Hematopoietic multipotent progenitor cell treated with erythropoietin and hydrocortisone succinate and interleukin-3 and kit ligand, for 8 days (in vitro differentiated cells): ENCODE data around the gene CLRN3.
A peak's percentile ranks its signal among the peaks of the same experiment; 100 is the strongest.

ENCODE experiments used
- DNase-seq: peaks from one replicate; pipeline ENCODE4 v3.0.0-alpha.2; 2015

The CLRN3 gene

DNA sequence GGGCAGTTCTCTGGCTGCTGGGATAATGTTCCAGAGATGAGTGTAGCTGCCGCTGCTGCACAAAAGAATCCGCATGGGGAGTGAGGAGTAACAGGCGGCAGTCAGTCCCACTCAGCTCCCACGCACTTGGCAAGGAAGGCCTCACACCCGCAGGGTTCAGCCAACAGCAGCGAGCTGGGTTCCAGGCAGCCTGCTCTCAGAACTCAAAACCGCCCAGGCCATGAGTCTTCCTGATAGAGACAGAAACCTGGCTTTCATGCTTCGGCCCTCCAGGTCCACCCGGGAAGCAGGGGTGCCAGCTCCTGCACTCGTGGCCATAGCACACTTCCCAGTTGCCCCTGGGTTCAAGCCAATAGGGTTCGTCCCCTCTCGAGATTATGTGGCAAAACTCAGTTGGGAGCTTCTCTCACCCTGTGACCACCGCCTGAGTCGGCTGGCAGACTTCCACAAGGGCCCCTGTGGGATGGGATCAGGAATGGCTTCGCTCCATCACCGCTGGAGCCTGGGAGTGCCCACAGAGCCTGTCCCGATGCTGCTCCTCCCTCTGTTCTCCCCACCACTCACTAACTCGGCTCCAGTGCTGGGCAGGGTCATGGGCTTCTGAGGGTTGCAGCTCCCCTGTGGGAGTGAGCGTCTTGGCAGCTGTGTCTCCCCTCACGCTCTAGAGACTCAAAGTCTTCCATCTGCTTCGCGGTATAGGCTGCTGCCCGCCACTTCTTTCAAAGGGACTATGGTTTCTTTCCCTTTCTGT is 20.6 kb downstream of the CLRN3 start:
- DNase-seq, result no peak

DNA sequence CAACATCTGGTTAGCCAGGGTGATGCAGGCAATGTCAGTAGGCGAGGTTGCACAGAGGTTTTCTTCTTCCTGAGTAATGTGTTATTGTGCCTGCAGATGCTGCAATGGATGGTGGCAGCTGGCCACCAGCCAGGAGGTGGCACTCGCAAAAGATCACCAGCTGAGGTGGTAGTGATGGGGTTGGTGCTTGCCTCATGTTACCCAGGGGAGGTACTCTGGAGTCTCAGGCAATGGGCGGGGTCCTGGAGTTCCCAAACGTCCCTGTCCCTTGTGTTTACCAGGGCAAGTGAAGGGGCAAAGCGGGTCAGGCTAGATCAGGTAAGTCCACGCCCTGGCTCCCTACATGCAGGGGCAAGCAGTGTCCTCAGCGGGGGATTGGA is 21.1 kb downstream of the CLRN3 start:
- DNase-seq, result no peak

DNA sequence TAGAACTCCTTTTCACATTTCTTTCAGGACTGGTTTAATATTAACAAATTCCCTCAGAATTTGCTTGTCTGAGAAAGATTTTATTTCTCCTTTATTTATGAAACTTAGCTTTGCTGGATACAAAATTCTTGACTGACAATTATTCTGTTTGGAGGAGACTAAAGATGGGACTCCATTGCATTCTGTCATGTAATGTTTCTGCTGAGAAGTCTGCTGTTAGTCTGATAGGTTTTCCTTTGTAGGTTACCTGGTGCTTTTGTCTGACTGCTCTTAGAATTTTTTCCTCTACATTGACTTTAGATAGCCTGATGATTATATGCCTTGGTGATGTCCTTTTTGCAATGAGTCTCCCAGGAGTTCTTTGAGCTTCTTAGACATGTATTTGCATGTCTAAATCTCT is 23.4 kb downstream of the CLRN3 start:
- DNase-seq, result no peak

DNA sequence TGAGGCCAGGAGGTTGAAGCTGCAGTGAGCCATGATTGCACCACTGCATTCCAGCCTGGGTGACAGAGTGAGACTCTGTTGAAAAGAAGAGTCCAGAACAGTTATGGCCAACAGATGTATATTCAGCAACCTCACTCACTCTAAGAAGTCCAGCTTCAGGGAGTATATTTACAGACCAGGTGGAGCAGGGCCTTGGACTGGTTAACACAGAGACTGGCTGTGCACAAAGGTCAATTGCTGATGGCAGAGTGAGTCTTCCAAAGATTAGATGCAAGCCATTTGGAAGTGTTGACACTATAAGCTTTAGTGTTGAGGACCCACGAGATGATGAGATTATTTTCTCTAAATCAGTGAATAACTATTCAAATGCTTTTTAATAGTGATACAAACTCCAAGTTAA is 24.9 kb downstream of the CLRN3 start:
- DNase-seq, result no peak

DNA sequence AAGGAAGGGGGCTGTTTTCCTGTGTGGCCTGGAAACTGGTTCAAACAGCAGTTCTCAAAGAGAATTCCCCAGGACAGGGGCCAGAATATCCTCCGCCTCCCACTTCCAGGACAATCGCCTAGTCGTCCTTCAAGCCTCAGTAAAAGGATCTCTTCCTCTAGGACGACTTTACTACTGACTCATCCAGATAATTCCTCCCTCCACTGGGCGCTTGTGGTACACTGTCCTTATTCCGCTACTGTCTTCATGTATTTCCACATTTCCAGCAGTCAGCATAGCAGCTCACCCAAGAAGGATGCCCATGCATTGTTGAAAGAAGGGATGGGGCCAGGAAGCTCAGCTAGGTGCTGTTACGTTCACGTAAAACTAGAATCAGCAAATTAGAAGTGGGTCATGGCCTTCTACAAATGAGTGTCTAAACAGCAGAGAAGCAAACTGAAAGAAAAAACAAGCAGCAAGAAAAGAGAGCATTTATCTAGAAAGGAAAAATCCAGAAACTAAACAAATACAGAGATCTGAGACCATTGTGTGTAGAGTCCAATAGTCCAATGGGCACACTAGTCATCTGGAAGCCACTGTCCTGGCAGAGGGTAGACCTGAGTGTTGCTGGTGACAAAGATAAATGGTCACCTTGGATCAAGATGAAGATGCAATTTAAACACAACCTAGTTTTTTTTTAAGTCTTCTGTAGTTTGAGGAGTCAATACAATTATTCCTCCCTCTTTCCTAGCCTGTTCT is 26.3 kb downstream of the CLRN3 start:
- no peak for DNase-seq

DNA sequence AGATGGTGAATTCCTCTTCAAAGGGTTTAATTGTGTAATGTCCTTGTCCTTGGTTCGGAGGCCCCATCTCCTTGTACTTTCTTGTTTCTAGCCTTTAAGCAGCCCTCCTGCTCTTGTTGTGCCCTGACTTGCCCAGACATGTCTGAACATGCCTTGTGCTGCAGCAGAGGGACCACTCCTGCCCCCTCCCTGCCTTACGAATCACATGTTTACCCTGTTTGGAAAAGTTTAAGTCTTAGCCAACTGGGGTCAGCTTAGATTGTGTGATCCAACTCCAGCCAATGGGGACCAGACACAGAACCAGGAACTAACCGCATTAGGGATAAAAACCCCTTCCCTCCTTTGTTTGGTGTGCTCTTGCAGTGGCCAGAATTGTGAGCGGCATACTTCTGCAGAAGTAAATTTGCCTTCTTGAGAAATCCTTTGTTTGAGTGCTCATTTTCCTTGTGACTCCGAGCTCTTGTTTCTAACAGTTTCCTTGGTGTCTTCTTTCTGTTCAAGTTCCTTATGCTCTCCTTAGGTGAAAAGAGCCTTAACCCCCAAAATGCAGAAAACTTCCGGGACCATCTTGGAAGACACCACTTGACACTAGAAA is 29.4 kb downstream of the CLRN3 start:
- DNase-seq, result no peak

DNA sequence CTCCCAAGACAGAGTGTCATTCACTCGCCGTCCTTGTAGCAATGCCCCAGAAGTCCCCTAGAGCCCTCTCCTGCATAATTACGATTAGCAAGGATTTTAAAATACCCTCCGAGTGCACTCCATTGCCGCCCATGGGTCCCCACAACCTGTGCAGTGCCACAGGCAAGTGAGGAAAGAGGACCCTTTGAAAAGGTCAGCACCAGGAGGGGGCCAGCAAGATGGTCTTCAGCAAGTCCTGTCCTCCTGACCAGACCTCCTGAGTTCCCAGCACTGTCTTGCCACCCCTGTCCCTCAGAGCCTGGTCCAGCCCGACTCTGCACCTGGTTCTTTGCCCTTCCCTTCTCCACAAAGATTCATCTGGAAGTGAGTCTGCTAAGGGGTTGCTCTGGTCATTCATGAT is 32.1 kb downstream of the CLRN3 start:
- DNase-seq, result no peak

DNA sequence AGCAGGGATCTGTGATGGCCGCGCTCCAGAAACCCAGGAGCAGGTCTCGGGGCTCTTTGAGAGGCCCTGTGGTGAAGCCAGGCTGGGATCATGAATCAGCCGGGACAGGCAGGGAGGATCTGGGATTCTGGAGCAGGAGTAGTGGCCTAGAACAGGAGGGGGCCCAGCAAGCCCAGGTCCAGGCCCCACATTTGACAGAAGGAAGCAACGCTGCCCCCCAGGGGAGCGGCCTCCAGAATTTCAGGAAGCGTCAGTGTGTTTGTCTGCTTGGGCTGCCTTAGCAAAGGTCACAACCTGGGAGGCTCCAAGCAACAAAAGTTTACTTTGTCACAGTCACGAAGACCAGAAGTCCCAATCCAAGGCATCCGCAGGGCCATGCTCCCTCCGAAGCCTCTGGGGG is 36.8 kb downstream of the CLRN3 start:
- no peak for DNase-seq

DNA sequence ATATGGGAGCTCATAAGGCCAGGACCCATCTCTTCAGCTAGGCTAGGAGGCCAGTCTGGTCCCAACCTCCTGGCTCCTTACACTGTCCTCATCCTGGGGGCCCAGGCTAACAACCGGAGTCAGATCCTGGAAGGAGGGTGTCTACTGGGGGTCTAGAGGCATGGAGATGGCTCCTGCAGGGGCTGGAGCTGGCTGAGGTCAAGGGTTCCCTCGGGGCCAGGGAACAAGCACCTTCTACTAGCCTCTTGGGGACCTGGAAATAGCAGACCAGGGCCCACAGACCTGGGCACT is 37.2 kb downstream of the CLRN3 start:
- DNase-seq, result no peak

DNA sequence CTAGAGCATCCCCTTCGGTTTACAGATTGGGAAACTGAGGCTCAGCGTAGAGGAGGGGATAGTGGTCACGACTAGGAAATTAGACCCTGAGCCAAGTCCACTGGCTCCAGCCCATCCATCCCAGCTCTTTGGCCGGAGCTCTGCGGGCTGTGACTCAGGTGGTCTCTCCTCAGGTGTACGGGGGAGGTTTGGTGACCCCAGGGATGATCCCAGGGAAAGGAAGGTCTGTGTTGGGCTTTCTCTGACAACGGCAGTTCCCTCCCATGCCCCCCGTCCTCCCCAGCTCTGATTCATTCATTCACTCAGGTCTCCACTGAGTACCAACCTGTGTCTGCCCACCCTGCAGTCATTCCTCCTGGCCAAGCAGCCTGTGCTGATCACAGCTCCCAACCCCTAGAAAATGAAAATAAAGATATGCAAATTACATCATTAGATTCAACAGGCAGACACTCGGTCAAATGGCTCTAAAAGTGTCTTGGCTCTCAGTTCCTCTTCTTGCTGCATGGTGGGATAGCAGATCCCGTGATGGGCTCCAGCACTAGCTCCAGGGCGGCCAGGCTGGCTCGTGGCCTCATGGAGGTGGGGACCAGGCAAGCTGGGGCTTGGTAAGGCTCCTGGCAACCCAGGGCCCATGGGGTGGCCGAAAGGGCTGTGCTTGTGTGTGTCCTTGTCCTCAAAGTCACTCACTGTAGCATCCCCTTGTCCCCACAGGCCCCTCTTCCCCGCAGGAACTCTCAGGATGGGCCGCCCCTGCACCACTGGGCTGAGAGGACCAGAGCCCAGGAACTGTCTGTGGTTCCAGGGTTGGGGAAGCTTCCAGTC is 37.8 kb downstream of the CLRN3 start:
- no peak for DNase-seq

DNA sequence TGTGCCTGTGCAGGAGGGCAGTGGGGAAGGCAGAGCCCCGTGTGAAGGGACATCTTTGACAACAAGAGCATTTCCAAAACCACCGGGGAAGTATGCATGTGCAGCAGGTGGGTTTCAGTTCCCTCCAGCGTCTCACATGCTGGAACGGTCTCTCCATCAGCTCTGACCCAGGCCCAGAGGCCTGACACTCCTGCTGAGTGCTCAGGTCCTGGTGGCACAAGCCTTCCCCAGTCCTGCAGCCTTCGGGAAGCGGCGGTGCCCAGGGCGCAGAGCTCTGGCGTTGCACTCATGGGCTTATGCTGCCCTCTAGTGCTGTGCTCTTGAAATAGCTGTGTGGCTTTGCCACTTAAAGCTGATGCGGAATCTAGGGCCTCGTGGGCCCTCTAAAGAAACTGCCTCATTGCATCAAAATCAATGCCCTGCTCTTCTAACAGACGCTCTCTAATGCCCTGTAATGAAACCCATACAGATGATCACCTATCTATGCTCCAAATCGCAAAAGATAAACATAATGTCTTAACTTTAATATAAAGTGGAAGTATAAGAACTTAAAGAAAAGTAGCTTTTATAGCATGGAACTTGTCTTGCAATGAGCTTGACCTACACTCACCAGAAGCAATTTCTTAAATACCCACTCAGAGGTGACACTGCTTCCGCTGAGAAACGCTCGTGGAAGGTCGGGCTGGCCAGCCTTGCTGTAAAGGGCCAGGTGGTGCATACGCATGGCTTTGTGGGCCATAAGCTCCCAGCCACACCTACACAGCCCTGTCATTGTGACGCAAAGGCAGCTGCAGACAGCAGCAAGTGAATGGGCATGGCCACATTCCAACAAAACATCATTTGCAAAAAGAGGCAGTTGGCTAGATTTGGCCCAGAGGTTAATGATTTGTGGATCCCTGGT is 38.6 kb downstream of the CLRN3 start:
- DNase-seq, result peak; percentile 50

DNA sequence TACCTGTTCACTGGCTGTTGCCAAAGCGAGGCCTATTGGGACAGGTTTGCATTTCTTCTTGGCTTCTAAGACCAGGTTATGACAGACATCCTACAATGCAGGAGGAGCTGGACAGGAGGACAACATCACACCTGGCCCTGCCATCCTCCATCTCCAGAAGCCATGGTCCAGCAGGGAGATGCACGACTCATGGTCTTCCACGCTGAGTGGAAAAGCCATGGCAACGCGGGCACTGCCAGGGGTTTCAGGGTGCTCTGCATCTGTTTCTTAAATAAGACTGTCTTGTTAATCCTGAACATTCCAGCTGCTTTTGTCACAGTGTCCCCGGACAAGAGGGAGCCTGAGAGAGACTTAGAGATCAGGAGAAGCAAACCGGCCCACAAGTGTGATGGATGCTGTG is 40.3 kb downstream of the CLRN3 start:
- no peak for DNase-seq

DNA sequence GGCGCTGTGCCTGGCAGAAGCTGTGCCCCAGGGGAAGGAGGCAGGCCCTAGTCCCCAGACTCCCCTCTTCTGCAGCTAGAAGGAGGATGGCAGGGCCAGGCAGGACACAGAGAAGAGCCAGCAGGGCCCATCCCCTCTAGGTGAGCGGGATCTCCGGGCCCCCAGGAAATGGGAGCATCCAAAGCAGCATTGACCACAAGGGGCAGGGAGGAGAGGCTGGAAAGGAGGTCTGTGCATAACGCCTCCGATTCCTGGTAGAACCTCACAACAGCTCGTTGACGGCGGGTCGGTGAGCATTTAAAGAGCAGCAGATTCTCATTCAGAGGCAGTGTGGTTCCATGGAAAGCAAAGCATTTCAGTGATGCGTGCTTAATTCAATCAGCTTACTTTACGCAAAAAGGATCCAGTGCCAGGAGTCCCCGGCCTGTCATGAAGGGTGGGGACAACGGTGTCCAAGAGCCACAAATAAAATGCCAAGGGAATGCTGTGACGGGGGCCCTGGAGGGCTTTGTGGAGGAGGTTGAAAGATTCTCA is 41.0 kb downstream of the CLRN3 start:
- DNase-seq, result no peak

DNA sequence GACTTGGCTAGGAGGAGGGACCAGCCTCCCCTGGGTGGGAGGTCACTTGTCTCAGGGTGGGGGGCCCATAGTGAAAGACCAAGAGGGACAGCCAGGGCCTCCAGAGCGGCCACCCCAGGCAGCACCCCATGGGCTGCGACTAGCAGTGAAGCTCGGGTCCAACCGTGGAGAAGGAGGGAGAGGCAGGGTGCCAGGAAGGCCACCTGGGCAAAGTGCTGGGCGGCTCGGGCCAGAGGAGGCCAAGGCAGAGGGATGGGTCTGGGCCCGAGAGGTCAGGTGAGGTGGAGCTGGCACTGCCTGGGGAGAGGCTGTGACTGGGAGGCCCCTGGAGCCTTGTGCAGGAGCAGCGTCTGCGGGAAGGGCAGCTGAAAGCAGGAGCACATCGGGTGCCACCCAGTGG is 41.8 kb downstream of the CLRN3 start:
- no peak for DNase-seq

DNA sequence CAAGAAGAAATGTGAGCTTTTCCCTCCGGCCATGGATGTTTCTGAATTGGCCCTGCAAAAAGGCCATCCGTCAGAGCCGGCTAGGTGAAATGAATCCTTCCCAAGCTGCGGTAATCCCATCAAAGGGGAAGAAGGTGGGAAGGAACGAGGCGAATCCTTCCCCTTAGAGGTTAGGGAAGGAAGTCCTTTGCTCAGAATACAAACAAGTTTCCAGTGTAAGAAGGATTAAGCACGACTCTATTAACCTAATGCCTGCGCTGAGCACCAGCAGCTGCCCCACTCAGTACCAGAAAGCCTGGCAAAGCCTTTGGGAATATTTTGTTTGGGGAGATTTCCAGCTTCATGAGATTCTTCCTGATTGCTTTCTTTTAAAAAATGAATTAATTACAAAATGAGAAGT is 42.8 kb downstream of the CLRN3 start:
- DNase-seq, result no peak

DNA sequence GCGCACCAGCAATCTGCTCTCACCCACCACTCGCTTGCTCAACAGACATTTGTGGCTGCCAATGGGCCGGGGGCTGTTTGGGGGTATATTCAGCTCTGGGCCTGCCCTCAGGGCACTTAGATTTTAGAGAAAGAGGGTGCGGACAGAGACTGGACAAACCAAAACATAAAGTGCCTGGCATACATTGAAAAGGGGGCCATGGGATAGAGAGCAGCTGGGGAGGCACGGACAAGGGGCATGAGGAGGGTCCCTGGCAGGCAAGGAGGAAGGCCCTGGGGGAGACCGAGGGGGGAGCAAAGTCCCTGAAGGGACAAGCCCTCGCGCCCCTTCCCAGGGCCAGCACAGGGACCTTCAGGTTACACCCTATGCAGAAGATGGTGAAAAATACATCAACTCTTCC is 43.5 kb downstream of the CLRN3 start:
- no peak for DNase-seq

DNA sequence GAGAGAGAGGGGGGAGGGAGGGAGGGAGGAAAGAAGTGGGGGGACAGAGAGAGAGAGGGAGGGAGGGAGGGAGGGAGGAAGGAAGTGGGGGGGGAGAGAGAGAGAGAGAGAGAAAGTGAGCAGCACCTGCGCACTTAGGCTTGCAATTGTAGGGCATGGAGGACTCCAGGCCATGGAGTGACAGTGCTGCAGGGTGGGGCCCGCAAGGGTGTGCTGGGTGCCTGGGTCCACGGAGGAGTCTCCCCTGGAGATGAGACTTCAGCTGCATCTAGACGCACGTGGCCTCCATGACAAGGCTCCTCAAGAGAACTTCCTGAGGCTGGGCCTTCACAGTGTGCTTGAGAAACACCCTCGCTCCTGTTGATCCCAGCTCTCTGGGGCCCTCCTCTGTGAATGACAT is 44.5 kb downstream of the CLRN3 start:
- no peak for DNase-seq

DNA sequence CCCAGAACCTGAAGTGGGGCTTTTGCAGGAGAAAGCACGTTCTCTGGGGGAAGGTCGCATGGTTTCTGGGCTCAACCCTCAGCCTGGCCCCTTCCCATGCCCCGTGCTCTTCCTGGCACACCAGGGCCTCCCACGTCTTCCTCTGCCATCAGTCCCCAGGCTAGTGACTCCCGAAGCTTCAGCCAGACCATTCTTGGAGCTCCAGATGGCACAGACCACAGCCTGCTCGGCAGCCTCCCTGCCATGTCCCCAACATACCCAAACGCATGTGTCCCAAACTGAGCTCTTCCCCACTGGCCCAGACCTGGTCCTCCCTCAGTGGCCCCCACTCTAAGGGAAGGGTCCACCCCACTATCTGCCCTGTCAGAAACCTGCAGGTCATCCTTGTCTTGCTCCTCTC is 47.0 kb downstream of the CLRN3 start:
- no peak for DNase-seq

DNA sequence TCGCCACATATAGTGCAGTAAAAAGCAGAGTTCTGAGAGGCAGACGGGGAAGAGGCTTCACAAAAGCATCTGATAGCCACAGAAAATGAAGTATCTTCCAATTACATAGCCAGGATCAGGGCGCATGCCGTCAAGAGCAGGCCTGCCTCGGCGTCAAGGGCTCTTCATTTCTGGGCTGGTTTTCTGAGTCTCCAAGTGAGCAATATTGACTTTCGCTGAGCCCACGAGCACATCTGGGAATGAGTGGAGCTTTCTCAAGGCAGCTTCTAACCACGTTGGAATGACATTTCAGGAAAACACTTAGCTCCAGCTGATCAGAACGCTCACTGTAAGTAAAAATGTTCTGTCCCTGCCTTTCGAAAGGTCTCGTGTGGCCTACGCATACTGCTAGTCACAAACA is 51.9 kb downstream of the CLRN3 start:
- DNase-seq, result no peak

DNA sequence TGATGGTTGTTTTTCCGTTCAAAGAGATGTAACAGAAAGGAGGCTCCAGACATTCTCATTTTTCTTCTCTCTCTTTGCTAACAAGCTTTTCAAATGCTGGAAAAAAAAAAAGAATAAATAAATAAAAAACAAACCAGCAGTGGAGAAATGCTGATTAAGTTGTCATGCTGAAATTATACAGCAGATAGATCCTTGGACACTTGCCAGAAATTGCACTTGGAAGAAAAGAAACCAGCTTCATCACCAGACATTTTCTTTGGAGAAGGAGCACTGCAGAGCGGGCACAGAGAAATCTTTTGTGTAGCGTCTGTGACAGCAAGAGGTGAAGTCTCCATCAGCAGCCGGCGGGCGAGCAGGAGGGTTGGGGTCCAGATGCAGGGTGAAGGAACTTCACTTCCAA is 55.8 kb downstream of the CLRN3 start:
- DNase-seq, result no peak

DNA sequence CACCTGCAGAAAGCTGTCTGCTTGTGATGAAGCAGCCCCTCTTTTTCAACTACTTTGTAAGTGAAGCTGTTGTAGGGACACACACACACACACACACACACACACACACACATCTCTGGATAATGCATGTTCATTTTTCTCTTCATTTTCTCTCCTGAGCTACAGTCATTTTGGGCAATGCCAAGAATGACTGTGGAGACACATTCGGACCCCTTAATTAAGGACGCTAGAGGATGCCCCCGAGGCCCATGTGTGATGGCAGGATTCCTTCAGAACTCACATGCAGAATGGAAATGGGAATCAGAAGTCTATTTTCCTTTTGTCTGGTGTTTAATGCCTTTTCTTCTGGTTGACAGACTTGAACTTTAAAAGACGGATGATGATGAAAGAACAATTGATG is 56.6 kb downstream of the CLRN3 start:
- DNase-seq, result no peak

DNA sequence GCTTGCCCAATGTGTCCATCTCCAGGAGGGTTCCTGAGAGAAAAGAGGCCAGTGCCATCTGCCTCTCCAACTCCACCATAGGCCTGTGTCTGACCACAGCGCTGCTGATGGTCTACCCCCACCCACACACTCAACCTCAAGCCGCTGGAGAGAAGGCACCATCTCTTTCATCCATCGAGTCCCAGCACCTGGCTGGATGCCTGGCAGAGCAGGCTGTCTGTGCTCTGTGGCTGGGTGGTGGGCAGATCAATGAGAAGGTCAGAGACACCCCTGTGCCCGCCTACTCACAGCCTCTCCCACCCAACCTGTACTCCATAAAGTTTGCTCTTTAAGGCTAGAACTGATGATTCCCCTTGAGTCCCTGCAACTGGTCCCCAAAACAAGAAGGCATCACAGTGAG is 58.0 kb downstream of the CLRN3 start:
- no peak for DNase-seq
